B cell (primary cell): ENCODE results near the gene NOL6. TPM values are rescaled to one million over a fixed set of nuclear protein-coding genes. Genes with fewer than 3 reads are reported as not detected.
"Not testable (repeated sequence)": the region's sequence is repeated elsewhere in the genome, so short reads cannot be mapped to it uniquely, and the experiment has no call there.

ENCODE experiments used
- ATAC-seq: fragments of 200-7000 bp; cut with Tn5 transposase; one replicate; pipeline ENCODE4 v1.10.0; 2021; ENCODE audit warnings: low read depth, mild to moderate bottlenecking, moderate number of reproducible peaks, moderate library complexity
- CTCF ChIA-PET: fragments of 350-600 bp; sonication (Branson Sonifier 250); formaldehyde crosslinking; loops from one replicate; lab custom pipeline; 2021; ENCODE audit warnings: antibody characterized with exemption, inconsistent platforms; lab: Charles Lee
- POLR2A ChIA-PET: fragments of 350-600 bp; sonication (Branson Sonifier 250); formaldehyde crosslinking; loops from one replicate; lab custom pipeline; 2021; ENCODE audit warnings: antibody characterized with exemption; lab: Charles Lee
- DNase-seq: peaks from one replicate; pipeline ENCODE4 v3.0.0; 2013
- H2AFZ ChIP-seq: 2 replicates; pipeline ENCODE4 v1.6.1; 2012; ENCODE audit warnings: mild to moderate bottlenecking, low read depth, low read length; ENCODE audit not compliant: insufficient read depth, poor library complexity, severe bottlenecking
- H3K27ac ChIP-seq, 2 donors: 1 replicate in 1 of 2; 2 replicates in 1 of 2; pipeline ENCODE4 v1.5.1; 2012 to 2013; ENCODE audit warnings: low read length in 2 of 2, mild to moderate bottlenecking in 2 of 2, moderate library complexity in 1 of 2
- H3K27me3 ChIP-seq, 4 experiments: fragments of 200-600 bp in 1 of 4; sonication (generic) in 1 of 4; replicated peaks in 1 of 4; 1 replicate in 2 of 4; 2 replicates in 2 of 4; pipeline versions ENCODE4 v1.6.1 to v1.7.0; 2013 to 2016; ENCODE audit warnings: low read length in 3 of 4, mild to moderate bottlenecking in 2 of 4, mixed read lengths in 1 of 4, moderate library complexity in 1 of 4; ENCODE audit not compliant: insufficient read depth in 4 of 4, control insufficient read depth in 3 of 4; ENCODE audit errors: control extremely low read depth in 1 of 4
- H3K36me3 ChIP-seq, 2 experiments: replicated peaks in 1 of 2; 1 replicate in 1 of 2; 2 replicates in 1 of 2; pipeline versions ENCODE4 v1.6.1 to v1.7.1; 2013; ENCODE audit warnings: low read length in 1 of 2; ENCODE audit not compliant: insufficient read depth in 2 of 2, control insufficient read depth in 1 of 2; ENCODE audit errors: control extremely low read depth in 1 of 2, extremely low read depth in 1 of 2
- H3K4me1 ChIP-seq, 2 donors: fragments of 200-600 bp in 1 of 2; sonication (generic) in 1 of 2; 1 replicate in 1 of 2; 2 replicates in 1 of 2; pipeline versions ENCODE4 v1.5.1 to v1.6.1; 2013 to 2017; ENCODE audit warnings: low read length in 2 of 2; ENCODE audit not compliant: control insufficient read depth in 2 of 2, insufficient read depth in 2 of 2
- H3K4me2 ChIP-seq: replicated peaks from 2 replicates; pipeline ENCODE3; 2012; ENCODE audit warnings: mild to moderate bottlenecking, low read depth, low read length; ENCODE audit not compliant: poor library complexity, severe bottlenecking
- H3K4me3 ChIP-seq, 5 experiments: fragments of 200-600 bp in 1 of 5; sonication (generic) in 1 of 5; 1 replicate in 3 of 5; 2 replicates in 2 of 5; pipeline versions ENCODE4 v1.5.1 to v1.7.0; 2011 to 2016; ENCODE audit warnings: low read length in 4 of 5, mild to moderate bottlenecking in 4 of 5, low read depth in 2 of 5, control low read depth in 1 of 5, moderate library complexity in 1 of 5; ENCODE audit not compliant: insufficient read depth in 1 of 5; ENCODE audit errors: control extremely low read depth in 1 of 5, extremely low read depth in 1 of 5
- H3K79me2 ChIP-seq: fragments of 200-600 bp; sonication (generic); one replicate; pipeline ENCODE4 v1.6.0; 2016; ENCODE audit warnings: low read length; ENCODE audit not compliant: control insufficient read depth, insufficient read depth
- H3K9ac ChIP-seq: fragments of 200-600 bp; sonication (generic); 2 replicates; pipeline ENCODE4 v1.6.1; 2017; ENCODE audit warnings: mild to moderate bottlenecking, low read length, moderate library complexity
- H3K9me3 ChIP-seq, 3 donors: one replicate each; pipeline versions ENCODE4 v1.6.1 to v1.7.1; 2013; ENCODE audit warnings: low read length in 2 of 3; ENCODE audit not compliant: control insufficient read depth in 2 of 3, insufficient read depth in 1 of 3; ENCODE audit errors: control extremely low read depth in 1 of 3
- H4K20me1 ChIP-seq: 2 replicates; pipeline ENCODE4 v1.6.0; 2012; ENCODE audit warnings: mild to moderate bottlenecking, low read length; ENCODE audit not compliant: insufficient read depth, control insufficient read depth, poor library complexity, severe bottlenecking
- H3K27ac Mint-ChIP-seq: one replicate; pipeline ENCODE4 v1.8.0; 2021; ENCODE audit warnings: mixed read lengths
- H3K27me3 Mint-ChIP-seq: one replicate; pipeline ENCODE4 v1.8.0; 2021; ENCODE audit warnings: mixed read lengths
- H3K4me1 Mint-ChIP-seq: one replicate; pipeline ENCODE4 v1.8.0; 2021; ENCODE audit warnings: mixed read lengths
- H3K4me3 Mint-ChIP-seq: one replicate; pipeline ENCODE4 v1.8.0; 2021; ENCODE audit warnings: mixed read lengths
- H3K9me3 Mint-ChIP-seq: one replicate; pipeline ENCODE4 v1.8.0; 2022; ENCODE audit warnings: mixed read lengths; ENCODE audit not compliant: insufficient read depth
- EZH2 ChIP-seq: IDR thresholded peaks from 2 replicates; pipeline ENCODE4 v1.6.1; 2012; ENCODE audit warnings: borderline replicate concordance, low read depth, mild to moderate bottlenecking, moderate library complexity, low read length; ENCODE audit not compliant: insufficient read depth, poor library complexity, severe bottlenecking
- WGBS: methylation state at CpG from one replicate; pipeline ENCODE4 v1.1.5; 2013; ENCODE audit warnings: missing lambda C conversion rate; ENCODE audit not compliant: insufficient coverage; 5-methylcytosine and 5-hydroxymethylcytosine counted together
- intact Hi-C: fragments of 100-400 bp; cut with micrococcal nuclease; formaldehyde crosslinking; loops from one replicate; pipeline ENCODE4 v1.10.0; 2022
- polyA minus RNA-seq: library from RNA; depleted of rRNA, polyadenylated mRNA; stranded (reverse); fragments of >200 nt; gene quantifications from 2 replicates; pipeline ENCODE4 v1.2.3, GENCODE V29; 2012
- polyA plus RNA-seq: library from polyadenylated mRNA; depleted of rRNA; stranded (reverse); fragments of >200 nt; gene quantifications from 2 replicates; pipeline ENCODE4 v1.2.3, GENCODE V29; 2012
- total RNA-seq, 2 donors: library from RNA; stranded (reverse); fragments of 120-200 nt in 1 of 2; gene quantifications; 1 replicate in 1 of 2; 2 replicates in 1 of 2; pipeline versions ENCODE4 v1.2.3 to v1.2.4, GENCODE V29; 2013 to 2022
- TF ChIP-seq, protein P1 (sequence below): fragments of 200-600 bp; IDR thresholded peaks from one replicate; pipeline ENCODE4 v1.8.0; 2022; ENCODE audit warnings: antibody characterized with exemption, mild to moderate bottlenecking

Gene NOL6
- total RNA-seq = 31.8 and 31.9 TPM in 2 replicates
- total RNA-seq (2013) = 21.8 TPM
- 36.5 and 40.1 TPM in 2 replicates for polyA plus RNA-seq
- 25.1 and 28.8 TPM in 2 replicates for polyA minus RNA-seq

DNA sequence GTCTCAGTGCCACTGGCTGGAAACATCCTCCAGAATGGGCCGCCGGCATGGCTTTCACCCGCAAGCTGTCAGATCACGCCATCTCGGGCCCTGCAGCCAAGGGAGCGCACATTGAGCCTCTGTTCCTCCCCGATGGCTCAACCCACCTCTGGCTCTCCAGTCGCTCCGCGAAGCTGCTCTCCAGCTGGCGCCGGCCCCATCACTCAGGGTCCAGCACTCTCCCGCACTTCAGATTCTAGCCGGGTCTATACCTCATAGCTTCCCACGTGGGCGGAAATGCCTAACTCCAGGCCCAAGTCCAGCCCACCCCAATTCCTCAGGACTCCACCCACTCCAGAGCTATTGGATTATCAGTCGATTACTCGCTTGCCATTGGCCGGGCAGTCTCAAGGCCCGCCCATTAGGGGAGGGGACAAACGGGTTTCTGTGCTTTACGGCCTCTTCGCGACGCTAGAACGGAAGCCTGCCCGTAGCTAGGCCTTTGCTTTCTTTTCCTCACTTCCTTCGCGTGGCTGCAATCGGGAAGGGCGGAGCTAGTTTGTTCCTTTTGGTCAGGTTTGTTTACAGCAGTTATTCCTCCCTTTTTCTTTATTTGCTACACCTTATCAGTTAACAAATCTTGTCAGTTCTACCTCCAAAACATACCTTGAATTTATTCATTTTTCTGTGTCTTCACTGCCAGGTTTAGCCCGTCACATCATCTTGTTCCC lies at the start of gene NOL6:
TSS of gene NOL6 (minus strand) at position 282 of the 710 bp plus-strand sequence. CDS start at position 200, 82 bp downstream.
- ATAC-seq (peak; percentile 99), DNase-seq (peak; percentile 99)
- H3K4me1 ChIP-seq = peaks cover 17 to 22% of the 10 kb centered on the region in 2 donors
- Mint-ChIP-seq H3K27me3 (no peaks in the 10 kb centered on the region), H3K4me3 (peak within 1 kb of the TSS; percentile 99), H3K27ac (peak within 1 kb of the TSS; percentile 92), H3K4me1 (peaks cover 28% of the 10 kb centered on the region), H3K9me3 (no peaks in the 10 kb centered on the region)
- H3K9ac ChIP-seq = peak within 1 kb of the TSS; percentile 99
- ChIA-PET POLR2A (interaction anchor here (1.0 to 1.2 kb wide), 4 partner anchors 9 to 210 kb away, joined by 3 to 9 read pairs (median 4); partner anchors contain the start of genes AQP3, BAG1 and NFX1), CTCF (interaction anchor here (0.9 to 1.8 kb wide), 6 partner anchors 9 to 183 kb away, joined by 3 to 8 read pairs (median 4); partner anchors contain the start of genes AQP3 and NFX1)
- TF ChIP-seq, protein P1, sequence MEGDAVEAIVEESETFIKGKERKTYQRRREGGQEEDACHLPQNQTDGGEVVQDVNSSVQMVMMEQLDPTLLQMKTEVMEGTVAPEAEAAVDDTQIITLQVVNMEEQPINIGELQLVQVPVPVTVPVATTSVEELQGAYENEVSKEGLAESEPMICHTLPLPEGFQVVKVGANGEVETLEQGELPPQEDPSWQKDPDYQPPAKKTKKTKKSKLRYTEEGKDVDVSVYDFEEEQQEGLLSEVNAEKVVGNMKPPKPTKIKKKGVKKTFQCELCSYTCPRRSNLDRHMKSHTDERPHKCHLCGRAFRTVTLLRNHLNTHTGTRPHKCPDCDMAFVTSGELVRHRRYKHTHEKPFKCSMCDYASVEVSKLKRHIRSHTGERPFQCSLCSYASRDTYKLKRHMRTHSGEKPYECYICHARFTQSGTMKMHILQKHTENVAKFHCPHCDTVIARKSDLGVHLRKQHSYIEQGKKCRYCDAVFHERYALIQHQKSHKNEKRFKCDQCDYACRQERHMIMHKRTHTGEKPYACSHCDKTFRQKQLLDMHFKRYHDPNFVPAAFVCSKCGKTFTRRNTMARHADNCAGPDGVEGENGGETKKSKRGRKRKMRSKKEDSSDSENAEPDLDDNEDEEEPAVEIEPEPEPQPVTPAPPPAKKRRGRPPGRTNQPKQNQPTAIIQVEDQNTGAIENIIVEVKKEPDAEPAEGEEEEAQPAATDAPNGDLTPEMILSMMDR = no peak
- no peak for TF ChIP-seq EZH2
- peaks cover 27% of the 10 kb centered on the region for H3K79me2 ChIP-seq
- H3K27ac ChIP-seq = peak within 1 kb of the TSS; percentile 44 to 81
- under 1% methylated on average over 27 of the region's 32 CpGs for WGBS
- intact Hi-C loops = loop anchor here (1.0 to 10.0 kb wide), 6 partner anchors 183 to 901 kb away; partner anchors contain the start of genes BAG1, CHMP5, DNAJA1 and KIF24
- peaks cover 9% of the 10 kb centered on the region for H4K20me1 ChIP-seq
- H3K4me3 ChIP-seq = peak within 1 kb of the TSS; percentile 80 to 99 (median 95)
- peak within 1 kb of the TSS; percentile 88 for H3K4me2 ChIP-seq
- H2AFZ ChIP-seq = peak within 1 kb of the TSS; percentile 98
- no peaks in the 10 kb centered on the region for H3K27me3 ChIP-seq
- no peaks in the 10 kb centered on the region for H3K9me3 ChIP-seq
- peaks cover 0 to 25% of the 10 kb centered on the region in 2 experiments for H3K36me3 ChIP-seq

DNA sequence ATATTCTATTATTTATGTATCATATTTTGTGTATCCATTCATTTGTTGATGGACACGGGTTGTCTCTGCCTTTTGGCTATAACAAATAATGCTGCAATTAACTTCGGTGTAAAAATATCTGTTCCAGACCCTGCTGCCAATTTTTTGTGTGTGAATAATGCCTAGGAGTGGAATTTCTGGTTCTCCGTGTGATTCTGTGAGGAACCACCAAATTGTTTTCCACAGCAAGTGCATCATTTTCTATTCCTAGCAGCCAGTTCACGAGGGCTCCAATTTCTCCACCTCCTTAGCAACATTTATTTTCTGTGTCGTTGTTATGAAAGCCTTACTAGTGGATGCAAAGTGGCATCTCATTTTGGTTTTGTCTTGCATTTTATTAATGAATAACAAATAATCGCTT lies 48.1 kb upstream of the NOL6 start:
- H3K27ac ChIP-seq, H3K4me2 ChIP-seq, H3K36me3 ChIP-seq, H3K4me3 Mint-ChIP-seq, H3K9me3 Mint-ChIP-seq, H3K4me3 ChIP-seq, H3K27ac Mint-ChIP-seq, H3K79me2 ChIP-seq, H2AFZ ChIP-seq, DNase-seq, ATAC-seq, H3K4me1 Mint-ChIP-seq, H3K9me3 ChIP-seq, H3K9ac ChIP-seq, H4K20me1 ChIP-seq, intact Hi-C loops, POLR2A ChIA-PET, CTCF ChIA-PET: not testable (repeated sequence)
- peaks cover 0 to 14% (median 6%) of the 10 kb centered on the region in 4 experiments for H3K27me3 ChIP-seq
- peaks cover 48% of the 10 kb centered on the region for H3K27me3 Mint-ChIP-seq
- H3K4me1 ChIP-seq = peaks cover 8 to 12% of the 10 kb centered on the region in 2 donors
- WGBS = 100% methylated on average over 1 of the region's 6 CpGs

DNA sequence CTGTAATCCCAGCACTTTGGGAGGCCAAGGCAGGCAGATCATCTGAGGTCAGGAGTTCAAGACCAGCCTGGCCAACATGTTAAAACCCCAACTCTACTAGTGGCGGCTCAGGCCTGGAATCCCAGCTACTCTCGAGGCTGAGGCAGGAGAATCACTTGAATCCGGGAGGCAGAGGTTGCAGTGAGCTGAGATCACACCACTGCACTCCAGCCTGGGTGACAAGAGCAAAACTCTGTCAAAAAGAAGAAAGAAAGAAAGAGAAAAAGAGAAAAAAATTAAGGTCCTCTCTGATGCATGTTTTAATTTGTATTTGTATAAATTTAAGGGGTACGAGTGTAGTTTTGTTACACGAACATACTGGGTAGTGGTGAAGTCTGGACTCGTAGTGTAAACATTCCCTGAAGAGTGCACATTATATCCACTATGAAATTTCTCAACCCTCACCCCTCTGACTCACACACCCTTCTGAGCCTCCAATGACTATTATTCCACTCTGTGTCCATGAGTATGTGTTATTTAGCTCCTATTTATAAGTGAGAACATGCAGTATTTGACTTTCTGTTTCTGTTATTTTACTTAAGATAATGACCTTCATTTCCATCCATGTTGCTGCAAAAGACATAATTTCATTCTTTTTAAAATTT lies 44.3 kb upstream of the NOL6 start:
- H3K9me3 ChIP-seq, H2AFZ ChIP-seq, H3K4me1 Mint-ChIP-seq, H3K4me1 ChIP-seq, H3K4me2 ChIP-seq, H3K4me3 ChIP-seq, H3K36me3 ChIP-seq, H3K27me3 ChIP-seq, H3K79me2 ChIP-seq, H3K9me3 Mint-ChIP-seq, H3K27ac ChIP-seq, intact Hi-C loops, H3K27ac Mint-ChIP-seq, POLR2A ChIA-PET, H3K4me3 Mint-ChIP-seq, H3K9ac ChIP-seq, ATAC-seq, H4K20me1 ChIP-seq, DNase-seq: not testable (repeated sequence)
- WGBS = no CpG with 5 or more reads among the region's 6 CpGs
- H3K27me3 Mint-ChIP-seq = peaks cover 28% of the 10 kb centered on the region
- CTCF ChIA-PET = interaction anchor here (1.3 kb wide), 1 partner anchor 71 kb away, joined by 3 read pairs; the partner anchor contains the start of gene AQP3
